ENCODE data around the gene ST3GAL3.
"Not testable (repeated sequence)": the region's sequence is repeated elsewhere in the genome, so short reads cannot be mapped to it uniquely, and the experiment has no call there.

ST3GAL3 gene

GRCh38 chr1:43699281-43699680 lies 8.1 kb upstream of the ST3GAL3 start:
- in situ Hi-C loops (cut with MboI; ENCODE audit: low sequenced_read_pairs): no loop called here

- in situ Hi-C loops (cut with MboI; ENCODE audit: low sequenced_read_pairs): no loop called here
Observed at GRCh38 chr1:43703836-43704235, 3.5 kb upstream of the ST3GAL3 start.

DNA sequence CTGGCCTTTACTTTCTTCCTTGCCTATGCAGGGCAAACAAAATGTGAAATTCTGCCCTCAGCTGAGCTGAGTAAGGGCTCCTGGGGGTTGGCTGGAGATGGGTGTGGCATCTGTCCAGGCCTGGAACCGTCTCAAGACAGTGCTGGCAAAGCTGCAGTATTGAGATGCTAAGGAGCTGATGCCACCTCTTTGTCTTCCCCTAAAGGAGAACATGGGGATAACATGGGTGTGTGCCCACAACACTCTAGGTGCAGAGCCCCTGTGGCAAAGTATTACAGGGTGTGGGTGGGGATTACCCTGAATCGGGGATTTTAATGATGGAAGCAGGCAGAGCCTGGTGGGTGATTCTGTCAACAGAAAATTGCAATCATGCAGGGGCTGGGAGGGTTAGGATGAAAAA lies 2.5 kb upstream of the ST3GAL3 start:
- in situ Hi-C loops (cut with MboI; ENCODE audit: low sequenced_read_pairs): no loop called here

GRCh38 chr1:43705334-43705733 lies 2.0 kb upstream of the ST3GAL3 start:
- in situ Hi-C loops (cut with MboI; ENCODE audit: low sequenced_read_pairs): no loop called here

GRCh38 chr1:43705982-43706597 lies 1.2 kb upstream of the ST3GAL3 start:
- in situ Hi-C loops (cut with MboI; ENCODE audit: low sequenced_read_pairs): no loop called here

- in situ Hi-C loops (cut with MboI; ENCODE audit: low sequenced_read_pairs): no loop called here
Observed at GRCh38 chr1:43706598-43707189, 642 bp upstream of the ST3GAL3 start.

DNA sequence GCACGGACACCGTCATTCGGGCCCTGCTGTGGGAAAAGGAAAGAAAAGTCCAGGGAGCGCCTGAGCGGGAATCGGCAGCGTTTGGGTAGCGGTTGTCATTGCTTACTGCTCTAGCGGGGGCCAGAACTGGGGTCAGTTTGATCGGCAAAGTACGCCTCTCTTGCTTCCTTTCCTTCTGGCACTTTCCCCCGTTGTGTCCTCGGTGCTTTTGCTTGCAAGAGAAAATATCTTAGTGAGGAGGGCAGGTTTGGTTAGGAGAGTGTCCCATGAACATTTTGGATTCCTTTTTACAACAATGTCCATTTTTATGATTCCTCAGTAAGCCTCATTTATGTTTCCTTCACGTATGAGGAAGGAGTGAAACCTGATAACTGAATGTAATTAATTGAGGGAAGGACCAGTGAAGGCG lies 670 bp downstream of the ST3GAL3 start:
- in situ Hi-C loops (cut with MboI; ENCODE audit: low sequenced_read_pairs): no loop called here

DNA sequence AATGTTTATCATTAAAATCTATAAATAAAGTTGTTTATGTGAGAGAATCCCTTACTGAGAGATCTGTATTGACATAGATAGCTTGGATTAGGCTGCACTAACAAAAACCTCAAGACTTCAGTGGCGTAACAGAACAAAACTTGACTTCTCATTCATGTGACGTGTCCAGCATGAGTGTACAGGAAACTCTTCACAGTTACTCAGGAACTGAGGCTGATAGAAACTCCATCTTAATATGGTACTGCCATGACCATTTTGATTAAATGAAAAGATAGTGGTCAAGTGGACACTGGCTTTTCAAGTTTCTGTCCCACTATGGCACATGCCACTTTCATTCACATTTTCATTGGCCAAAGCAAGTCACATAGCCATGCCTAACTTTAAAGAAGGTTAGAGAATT lies 3.7 kb downstream of the ST3GAL3 start:
- in situ Hi-C loops (cut with MboI; ENCODE audit: low sequenced_read_pairs): no loop called here

DNA sequence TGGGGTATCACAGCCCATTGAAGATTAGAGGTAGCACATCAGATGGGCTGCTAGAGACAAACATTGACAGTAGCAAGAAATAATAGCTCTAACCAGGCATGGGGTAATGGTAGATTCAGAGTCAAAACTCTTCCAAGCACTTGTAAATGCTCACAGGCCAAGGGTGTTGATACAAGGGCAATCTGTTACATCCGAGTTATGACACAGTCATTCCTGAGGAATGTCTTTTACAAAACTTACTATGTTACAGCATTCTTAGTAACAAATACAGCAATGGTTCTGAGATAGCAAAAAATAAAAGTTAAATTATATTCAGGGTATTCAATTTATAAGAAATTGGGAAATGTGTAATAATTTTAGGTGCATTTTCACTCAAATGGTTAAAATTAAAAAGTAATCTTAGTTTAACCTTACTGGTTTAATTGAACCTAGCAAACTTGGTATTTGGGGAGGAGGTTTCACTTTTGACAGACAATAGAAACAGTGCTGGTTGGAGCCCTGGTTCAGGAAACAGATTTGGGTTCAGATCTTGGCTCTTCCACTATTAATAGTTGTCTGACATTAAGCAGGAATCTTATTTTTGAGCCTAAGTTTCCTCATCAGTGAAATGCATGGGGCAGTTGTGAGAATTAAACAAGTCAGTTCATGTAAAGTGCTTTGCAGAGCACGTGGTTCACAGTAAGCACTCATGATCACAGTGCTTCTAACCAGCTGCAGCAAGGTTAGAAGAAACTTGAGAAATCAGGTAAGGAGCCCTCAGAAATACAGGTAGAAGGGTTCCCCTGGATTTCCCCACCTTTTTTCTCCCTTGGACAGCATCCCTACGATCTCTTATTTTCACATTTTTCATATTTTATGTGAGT lies 4.4 kb downstream of the ST3GAL3 start:
- in situ Hi-C loops (cut with MboI; ENCODE audit: low sequenced_read_pairs): no loop called here

GRCh38 chr1:43716559-43717281 lies 9.4 kb downstream of the ST3GAL3 start:
- in situ Hi-C loops (cut with MboI; ENCODE audit: low sequenced_read_pairs): no loop called here

- in situ Hi-C loops (cut with MboI; ENCODE audit: low sequenced_read_pairs): no loop called here
Observed at GRCh38 chr1:43719063-43719462, 11.7 kb downstream of the ST3GAL3 start.

DNA sequence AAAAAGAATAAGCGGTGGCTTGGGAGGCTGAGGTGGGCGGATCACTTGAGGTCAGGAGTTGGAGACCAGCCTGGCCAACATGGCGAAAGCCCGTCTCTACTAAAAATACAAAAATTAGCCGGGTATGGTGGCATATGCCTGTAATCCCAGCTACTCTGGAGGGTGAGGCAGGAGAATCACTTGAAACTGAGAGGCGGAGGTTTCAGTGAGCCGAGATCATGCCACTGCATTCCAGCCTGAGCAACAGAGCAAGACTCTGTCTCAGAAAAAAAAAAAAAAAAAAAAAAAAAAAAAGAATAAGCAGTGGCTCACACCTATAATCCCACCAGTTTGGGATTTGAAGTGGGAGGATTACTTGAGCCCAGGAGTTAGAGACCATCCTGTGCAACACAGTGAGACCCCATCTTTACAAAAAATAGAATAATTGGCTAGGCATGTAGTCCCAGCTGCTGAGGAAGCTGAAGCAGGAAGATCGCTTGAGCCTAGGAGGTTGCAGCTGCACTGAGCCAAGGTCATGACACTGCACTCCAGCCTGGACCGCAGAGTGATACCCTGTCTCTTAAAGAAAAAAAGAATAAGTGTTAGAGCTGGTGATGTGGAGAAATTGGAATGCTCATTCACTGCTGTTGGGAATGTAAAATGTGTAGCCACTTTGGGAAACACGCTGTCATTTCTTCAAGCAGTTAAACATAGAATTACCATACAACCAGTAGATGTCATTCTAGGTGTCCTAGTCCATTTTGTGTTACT lies 12.5 kb downstream of the ST3GAL3 start:
- in situ Hi-C loops (cut with MboI; ENCODE audit: low sequenced_read_pairs): not testable (repeated sequence)

DNA sequence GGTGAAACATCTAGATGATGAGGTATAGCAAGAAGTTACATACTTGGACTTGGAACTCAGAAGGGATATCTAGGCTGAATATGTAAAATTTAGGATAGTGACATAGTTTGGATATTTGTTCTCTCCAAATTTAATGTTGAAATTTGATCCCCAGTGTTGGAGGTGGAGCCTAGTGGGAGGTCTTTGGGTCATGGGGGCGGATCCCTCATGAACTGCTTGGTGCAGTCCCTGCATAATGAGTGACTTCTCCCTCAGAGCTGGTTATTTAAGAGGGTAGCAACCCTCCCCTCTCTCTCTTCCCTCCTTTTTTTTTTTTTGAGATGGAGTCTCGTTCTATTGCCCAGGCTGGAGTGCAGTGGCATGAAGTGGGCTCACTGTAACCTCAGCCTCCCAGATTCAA lies 15.5 kb downstream of the ST3GAL3 start:
- in situ Hi-C loops (cut with MboI; ENCODE audit: low sequenced_read_pairs): no loop called here

- in situ Hi-C loops (cut with MboI; ENCODE audit: low sequenced_read_pairs): no loop called here
Observed at GRCh38 chr1:43729816-43730463, 22.6 kb downstream of the ST3GAL3 start.

DNA sequence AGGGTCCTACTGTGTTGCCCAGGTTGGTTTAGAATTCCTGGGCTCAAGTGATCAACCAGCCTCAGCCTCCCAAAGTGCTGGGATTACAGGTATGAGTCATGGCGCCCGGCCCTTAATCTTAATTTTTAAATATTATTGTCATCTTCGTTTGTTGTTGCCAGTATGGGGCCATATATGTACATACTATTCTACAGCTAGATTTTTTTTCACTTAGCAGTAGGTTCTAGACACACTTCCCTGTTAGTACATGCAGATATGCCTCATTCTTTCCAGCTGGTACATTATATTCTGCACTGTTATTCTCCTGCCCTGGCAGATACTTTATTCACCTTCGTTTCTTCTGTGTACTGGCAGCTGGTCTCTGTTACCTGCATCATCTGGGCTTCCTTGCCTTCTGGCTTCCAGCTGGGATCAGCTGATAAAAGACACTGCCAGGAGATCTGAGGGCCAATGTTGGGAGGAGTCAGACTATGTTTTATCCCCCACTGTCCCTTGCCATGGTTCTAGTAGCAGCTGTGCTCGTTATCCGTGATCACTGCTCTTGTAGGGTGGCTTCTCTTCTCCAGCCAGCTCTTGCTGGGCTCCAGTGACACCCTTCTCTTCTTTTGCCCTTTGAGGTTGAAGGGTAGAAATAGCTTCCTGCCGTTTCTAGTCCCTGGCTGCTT lies 24.7 kb downstream of the ST3GAL3 start:
- in situ Hi-C loops (cut with MboI; ENCODE audit: low sequenced_read_pairs): no loop called here

DNA sequence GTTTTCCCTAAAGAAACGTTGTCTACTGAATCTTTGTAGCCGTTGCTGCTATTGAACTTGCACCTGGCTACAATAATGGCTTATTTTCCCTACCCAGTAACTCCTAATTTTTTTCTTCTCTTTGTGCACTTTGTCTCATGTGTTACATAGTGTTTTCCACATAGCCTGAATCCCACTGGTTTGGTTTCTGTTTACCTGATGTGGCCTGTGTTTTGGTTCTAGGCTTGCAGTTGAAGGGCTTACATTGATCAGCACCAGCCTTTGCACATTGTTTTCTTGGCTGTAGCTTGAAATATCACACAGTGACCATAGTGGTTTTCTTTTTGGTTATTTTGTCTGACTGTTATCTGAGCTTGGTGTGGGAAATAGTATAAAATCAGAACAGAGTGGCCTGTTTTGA lies 29.5 kb downstream of the ST3GAL3 start:
- in situ Hi-C loops (cut with MboI; ENCODE audit: low sequenced_read_pairs): no loop called here

- in situ Hi-C loops (cut with MboI; ENCODE audit: low sequenced_read_pairs): no loop called here
Observed at GRCh38 chr1:43742026-43742425, 34.7 kb downstream of the ST3GAL3 start.

- in situ Hi-C loops (cut with MboI; ENCODE audit: low sequenced_read_pairs): no loop called here
Observed at GRCh38 chr1:43743206-43743605, 35.9 kb downstream of the ST3GAL3 start.

DNA sequence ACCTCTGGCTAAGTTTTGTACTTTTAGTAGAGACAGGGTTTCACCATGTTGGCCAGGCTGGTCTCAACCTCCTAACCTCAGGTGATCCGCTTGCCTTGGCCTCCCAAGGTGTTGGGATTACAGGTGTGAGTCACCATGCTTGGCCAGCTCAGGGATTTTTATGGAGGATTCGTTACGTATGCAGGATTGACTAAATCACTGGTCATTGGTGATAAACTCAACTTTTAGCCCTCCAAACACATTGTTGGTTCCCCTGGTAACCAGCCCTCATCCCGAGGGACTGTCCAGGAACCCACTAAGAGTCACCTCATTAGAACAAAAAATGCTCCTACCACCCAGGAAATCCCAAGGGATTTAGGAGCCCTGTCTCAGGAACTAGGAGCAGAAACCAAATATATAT lies 40.4 kb downstream of the ST3GAL3 start:
- in situ Hi-C loops (cut with MboI; ENCODE audit: low sequenced_read_pairs): no loop called here

DNA sequence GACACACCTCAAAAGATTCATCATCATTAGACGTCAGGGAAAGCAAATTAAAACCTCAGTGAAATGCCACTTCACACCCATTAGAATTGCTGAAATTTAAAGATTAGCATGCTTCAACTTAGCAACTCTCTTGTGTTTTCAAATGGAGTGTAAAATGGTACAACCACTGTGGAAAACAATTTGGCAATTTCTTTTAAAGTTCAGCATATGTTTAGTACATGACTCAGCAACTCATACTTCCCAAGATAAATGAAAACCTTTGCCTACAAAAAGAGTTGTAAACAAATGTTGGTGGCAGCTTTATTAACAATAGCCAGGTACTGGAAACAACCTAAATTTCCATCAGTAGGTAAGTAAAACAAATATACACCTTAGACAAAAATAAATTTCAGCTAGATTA lies 42.7 kb downstream of the ST3GAL3 start:
- in situ Hi-C loops (cut with MboI; ENCODE audit: low sequenced_read_pairs): no loop called here
